ENCODE measurements around the gene NOS1AP. TPM values are rescaled to one million over a fixed set of nuclear protein-coding genes. Genes with fewer than 3 reads are reported as not detected.

The NOS1AP gene
- total RNA-seq, 2 experiments from 2014 or later = not detected

GRCh38 chr1:162033428-162033827 is 36.1 kb upstream of the NOS1AP start:
- no peak overlapping the region for H3K4me2 ChIP-seq (ENCODE audit: low read length)
- POLR2A ChIA-PET = interaction anchor here (0.8 kb wide), 1 partner anchor 14 kb away, joined by 3 read pairs; no protein-coding TSS in a partner anchor
- no peaks in the 10 kb centered on the region for H3K36me3 ChIP-seq (ENCODE audit: insufficient read depth, low read length)
- DNase-seq (ENCODE audit: low spot score) = no peak
- no peaks in the 10 kb centered on the region for H3K9me3 ChIP-seq (ENCODE audit: low read length)
- no peaks in the 10 kb centered on the region for H3K4me1 ChIP-seq (ENCODE audit: insufficient read depth, low read length, poor library complexity, severe bottlenecking)
- TF ChIP-seq CTCF (conservative IDR thresholded peaks at IDR 0.05; ENCODE audit: low read length) (no peak), EZH2phosphoT487 (IDR thresholded peaks at IDR 0.05; ENCODE audit: borderline replicate concordance, low read depth, low read length) (no peak)
- BruUV-seq (replicated peaks) = no TSS peak
- no peak overlapping the region for H3K27ac ChIP-seq (ENCODE audit: low read depth, low read length, poor library complexity, severe bottlenecking)
- CTCF ChIA-PET (ENCODE audit: unreplicated experiment) = no interaction called here
- no peaks in the 10 kb centered on the region for H3K79me2 ChIP-seq (ENCODE audit: insufficient read depth, low read depth, low read length)
- H2AFZ ChIP-seq (ENCODE audit: low read length) = no peak overlapping the region
- intact Hi-C loops (cut with micrococcal nuclease; ENCODE audit: unreplicated experiment) = no loop called here
- H4K20me1 ChIP-seq (ENCODE audit: insufficient read depth, low read length) = no peaks in the 10 kb centered on the region
- H3K9me2 ChIP-seq (ENCODE audit: insufficient read depth, low read length) = no peaks in the 10 kb centered on the region
- H3K4me3 ChIP-seq (ENCODE audit: low read depth, low read length, poor library complexity, severe bottlenecking) = no peak overlapping the region

- Histone ChIP-seq H3K9me3 (ENCODE audit: low read length) (no peaks in the 10 kb centered on the region), H3K79me2 (ENCODE audit: insufficient read depth, low read depth, low read length) (no peaks in the 10 kb centered on the region), H3K4me2 (ENCODE audit: low read length) (no peak overlapping the region), H3K4me3 (ENCODE audit: low read depth, low read length, poor library complexity, severe bottlenecking) (no peak overlapping the region), H3K36me3 (ENCODE audit: insufficient read depth, low read length) (no peaks in the 10 kb centered on the region), H3K27ac (ENCODE audit: low read depth, low read length, poor library complexity, severe bottlenecking) (no peak overlapping the region), H3K9me2 (ENCODE audit: insufficient read depth, low read length) (no peaks in the 10 kb centered on the region), H4K20me1 (ENCODE audit: insufficient read depth, low read length) (no peaks in the 10 kb centered on the region), H2AFZ (ENCODE audit: low read length) (no peak overlapping the region), H3K4me1 (ENCODE audit: insufficient read depth, low read length, poor library complexity, severe bottlenecking) (no peaks in the 10 kb centered on the region)
- no peak for DNase-seq (ENCODE audit: low spot score)
- POLR2A ChIA-PET = no interaction called here
- CTCF ChIA-PET (ENCODE audit: unreplicated experiment) = no interaction called here
- intact Hi-C loops (cut with micrococcal nuclease; ENCODE audit: unreplicated experiment) = loop anchor here (5.0 kb wide), 1 partner anchor 243 kb away; no protein-coding TSS in a partner anchor
- no TSS peak for BruUV-seq (replicated peaks)
- TF ChIP-seq EZH2phosphoT487 (IDR thresholded peaks at IDR 0.05; ENCODE audit: borderline replicate concordance, low read depth, low read length) = no peak
- TF ChIP-seq CTCF (conservative IDR thresholded peaks at IDR 0.05; ENCODE audit: low read length) = no peak
These were observed 34.2 kb upstream of the NOS1AP start for GRCh38 chr1:162035241-162035640.

- no TSS peak for BruUV-seq (replicated peaks)
- POLR2A ChIA-PET = interaction anchor here (1.1 kb wide), 1 partner anchor 274 kb away, joined by 3 read pairs; no protein-coding TSS in a partner anchor
- no peaks in the 10 kb centered on the region for H4K20me1 ChIP-seq (ENCODE audit: insufficient read depth, low read length)
These were observed 33.3 kb upstream of the NOS1AP start for GRCh38 chr1:162036163-162036562.

More at GRCh38 chr1:162036163-162036562, 33.3 kb upstream of the NOS1AP start:
- DNase-seq (ENCODE audit: low spot score) = no peak
- no peaks in the 10 kb centered on the region for H3K36me3 ChIP-seq (ENCODE audit: insufficient read depth, low read length)
- H3K9me3 ChIP-seq (ENCODE audit: low read length) = no peaks in the 10 kb centered on the region
- CTCF ChIA-PET (ENCODE audit: unreplicated experiment) = no interaction called here
- H2AFZ ChIP-seq (ENCODE audit: low read length) = no peak overlapping the region
- H3K4me2 ChIP-seq (ENCODE audit: low read length) = no peak overlapping the region
- no peak overlapping the region for H3K4me3 ChIP-seq (ENCODE audit: low read depth, low read length, poor library complexity, severe bottlenecking)
- no peaks in the 10 kb centered on the region for H3K4me1 ChIP-seq (ENCODE audit: insufficient read depth, low read length, poor library complexity, severe bottlenecking)
- no peak overlapping the region for H3K27ac ChIP-seq (ENCODE audit: low read depth, low read length, poor library complexity, severe bottlenecking)
- intact Hi-C loops (cut with micrococcal nuclease; ENCODE audit: unreplicated experiment) = loop anchor here (5.0 kb wide), 1 partner anchor 244 kb away; no protein-coding TSS in a partner anchor
- TF ChIP-seq CTCF (conservative IDR thresholded peaks at IDR 0.05; ENCODE audit: low read length) (no peak), EZH2phosphoT487 (IDR thresholded peaks at IDR 0.05; ENCODE audit: borderline replicate concordance, low read depth, low read length) (no peak)
- no peaks in the 10 kb centered on the region for H3K79me2 ChIP-seq (ENCODE audit: insufficient read depth, low read depth, low read length)
- no peaks in the 10 kb centered on the region for H3K9me2 ChIP-seq (ENCODE audit: insufficient read depth, low read length)

Data from OCI-LY7 (cell line).